HFF-Myc (cell line): Measurements from ENCODE around the gene DNALI1.
"Not testable (repeated sequence)": the region's sequence is repeated elsewhere in the genome, so short reads cannot be mapped to it uniquely, and the experiment has no call there.

Experiments used
- DNase-seq: peaks from one replicate; pipeline ENCODE4 v3.0.0-alpha.2; 2011; ENCODE audit warnings: low read depth; ENCODE audit errors: extremely low read depth
- H3K4me3 ChIP-seq: replicated peaks from 2 replicates; pipeline ENCODE4 v1.5.1; 2011; ENCODE audit warnings: low read depth, mild to moderate bottlenecking, control low read depth, low read length
- CTCF ChIP-seq: IDR thresholded peaks from 2 replicates; pipeline ENCODE4 v1.5.1; 2012; ENCODE audit warnings: mild to moderate bottlenecking, low read depth, low read length, control low read depth; ENCODE audit errors: missing control alignments

The DNALI1 gene

DNA sequence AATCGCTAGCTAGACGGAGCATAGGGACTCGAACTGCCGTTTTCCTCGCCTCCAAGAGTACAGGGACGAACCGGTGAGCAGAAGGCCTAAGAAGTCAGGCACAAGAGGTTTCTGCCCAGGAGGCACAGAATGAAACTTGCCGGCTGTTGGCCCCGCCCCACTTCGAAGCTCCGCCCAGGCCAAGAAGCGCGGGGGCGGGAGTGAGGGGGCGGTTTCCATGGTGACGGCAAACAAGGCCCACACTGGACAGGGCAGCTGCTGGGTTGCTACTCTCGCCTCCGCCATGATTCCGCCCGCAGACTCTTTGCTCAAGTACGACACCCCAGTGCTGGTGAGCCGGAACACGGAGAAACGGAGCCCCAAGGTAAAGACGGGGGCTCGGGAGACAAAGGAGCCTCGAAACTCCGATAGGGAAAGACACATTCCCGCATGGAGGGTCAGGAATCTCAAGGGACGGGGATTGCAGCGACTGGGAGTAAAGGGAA, at the start of gene DNALI1:
Gene DNALI1, plus strand, starts transcription at position 229 of the 485 bp plus-strand sequence. Its CDS starts 55 bp downstream, at position 284.
- TF ChIP-seq CTCF: no peak
- H3K4me3 ChIP-seq: peak within 1 kb of the TSS; percentile 45
- no peak for DNase-seq

- DNase-seq: peak; percentile 20
- no peak overlapping the region for H3K4me3 ChIP-seq
- TF ChIP-seq CTCF: peak; percentile 8
These were observed 47.6 kb upstream of the DNALI1 start for GRCh38 chr1:37509181-37509580.

DNA sequence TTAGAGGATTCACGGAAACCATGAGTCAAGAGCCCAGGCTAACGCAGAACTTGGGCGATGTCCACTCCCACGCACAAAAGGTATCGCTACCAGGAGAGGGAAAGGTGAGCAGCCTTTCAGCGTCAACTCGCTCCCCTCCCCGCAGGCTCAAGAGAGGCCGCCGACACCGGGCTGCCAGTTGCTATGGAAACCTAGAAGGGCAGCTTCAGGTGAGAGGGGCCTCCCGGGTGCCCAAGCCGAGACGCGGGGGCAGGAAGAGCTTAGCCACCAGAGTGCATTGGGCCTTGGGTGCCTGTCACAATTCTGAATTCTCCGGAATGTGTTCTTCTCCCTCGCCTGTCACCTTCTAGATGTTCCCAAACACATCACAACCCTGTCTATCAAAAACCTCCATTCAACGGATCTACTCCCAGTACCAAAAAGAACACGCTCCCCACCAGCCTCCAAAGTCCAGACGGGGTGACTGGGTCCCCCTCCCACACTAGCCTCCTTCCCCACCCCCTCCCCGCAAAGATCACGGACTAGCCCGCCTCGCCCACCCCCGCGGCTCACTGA, 42.9 kb upstream of the DNALI1 start:
- peak overlapping the region; percentile 61 for H3K4me3 ChIP-seq
- no peak for TF ChIP-seq CTCF
- no peak for DNase-seq

DNA sequence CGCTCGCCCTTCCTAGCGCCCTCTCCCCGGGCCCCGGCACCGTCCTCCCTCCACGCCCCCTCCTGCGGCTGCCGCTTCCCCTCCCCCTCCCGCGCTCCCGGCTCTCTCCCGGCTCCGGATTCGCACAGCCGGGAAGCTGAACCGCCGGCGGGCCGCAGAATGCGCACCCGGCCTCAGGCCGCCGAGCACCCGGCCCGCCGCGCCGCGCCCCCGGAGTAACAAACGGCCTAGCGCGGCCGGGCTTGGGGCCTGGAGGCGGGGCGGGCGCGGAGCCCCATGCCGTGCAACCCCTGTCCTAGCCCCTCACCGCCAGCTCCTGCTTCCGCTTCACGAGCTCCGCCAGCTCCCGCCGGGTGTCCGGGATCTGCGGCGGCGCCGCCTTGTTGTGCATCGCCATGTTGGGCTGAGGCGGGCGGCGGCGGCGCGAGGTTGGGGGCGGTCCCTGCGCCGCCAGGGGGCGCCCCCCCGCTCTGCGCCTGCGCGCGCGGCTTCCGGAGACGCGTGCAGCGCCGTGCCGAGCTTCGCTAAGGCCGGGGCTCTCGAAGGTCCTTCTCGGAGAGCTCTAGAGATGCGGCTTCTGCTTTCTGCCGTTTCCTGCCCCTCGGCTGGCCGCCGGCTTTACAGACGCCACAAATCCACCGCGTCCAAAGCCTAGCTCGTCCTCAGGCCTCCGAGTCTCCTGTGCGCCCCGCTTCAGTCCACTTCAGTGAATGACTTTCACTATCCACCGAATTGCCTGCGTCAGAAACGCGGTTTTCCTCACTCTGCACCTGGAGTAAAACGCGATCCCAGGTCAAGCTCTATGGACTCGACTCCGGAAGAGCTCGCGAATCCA, 42.2 kb upstream of the DNALI1 start, which contains the start of gene MEAF6:
Gene MEAF6, minus strand, starts transcription at position 417 of the 835 bp plus-strand sequence. Its CDS starts 20 bp downstream, at position 397.
- TF ChIP-seq CTCF: peak; percentile 45
- peak; percentile 37 for DNase-seq
- peak within 1 kb of the TSS; percentile 61 for H3K4me3 ChIP-seq

DNA sequence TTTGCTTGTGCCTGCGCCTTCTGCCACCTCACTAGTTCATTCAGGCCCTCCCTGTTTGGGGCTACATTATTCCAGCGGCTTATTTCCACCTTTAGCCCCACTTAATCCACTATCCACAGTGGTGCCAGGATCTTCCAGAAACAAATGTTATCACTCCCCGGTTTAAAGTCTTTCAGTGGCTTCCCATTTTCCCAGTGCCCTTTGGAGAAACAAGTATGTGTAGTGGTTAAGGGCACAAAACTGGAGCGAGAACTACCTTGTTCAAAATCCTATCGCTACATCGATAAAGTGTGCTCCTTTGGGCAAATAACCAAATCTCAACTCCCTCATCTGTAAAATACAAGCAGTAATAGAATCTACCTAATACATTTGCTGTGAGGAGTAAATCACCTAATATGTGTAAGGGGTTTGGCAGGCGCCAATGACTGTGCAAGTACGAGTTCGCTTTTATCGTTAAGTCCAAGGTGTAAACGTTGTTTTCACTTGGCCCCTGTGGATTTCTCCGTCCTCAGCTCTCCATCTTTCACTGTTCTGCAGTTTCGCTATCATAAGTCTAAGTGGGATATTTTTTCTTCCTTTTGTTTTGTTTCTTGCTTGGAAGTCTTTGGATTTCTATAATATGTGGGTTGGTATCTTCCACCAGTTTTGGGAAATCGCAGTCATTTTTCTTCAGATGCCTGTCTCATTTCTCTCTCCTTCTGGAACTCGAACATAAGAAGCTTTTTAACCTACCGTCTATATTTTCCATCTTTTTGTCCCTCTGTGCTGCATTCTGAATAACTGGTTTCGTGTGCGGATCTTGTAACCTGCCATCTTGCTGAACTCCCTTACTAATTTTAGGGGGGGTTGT, 41.3 kb upstream of the DNALI1 start:
- H3K4me3 ChIP-seq: peak overlapping the region; percentile 61
- no peak for DNase-seq
- no peak for TF ChIP-seq CTCF

DNA sequence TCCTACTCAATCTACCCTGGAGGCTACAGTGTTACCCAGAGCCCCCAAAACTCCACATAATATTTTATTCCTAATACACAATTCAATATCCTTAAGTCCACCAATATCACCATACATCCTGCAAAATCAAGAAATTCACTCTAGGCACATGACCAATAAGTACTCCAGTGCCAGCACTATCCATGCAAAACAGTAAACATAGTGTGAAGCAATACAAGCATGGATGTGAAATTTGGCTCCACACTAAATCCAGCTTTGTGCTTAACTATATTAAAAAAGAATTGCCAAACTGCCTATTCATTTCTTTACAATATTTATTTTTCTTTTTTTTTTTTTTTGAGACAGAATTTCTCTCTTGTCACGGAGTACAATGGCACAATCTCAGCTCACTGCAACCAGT, 39.2 kb upstream of the DNALI1 start:
- no peak overlapping the region for H3K4me3 ChIP-seq
- TF ChIP-seq CTCF: no peak
- DNase-seq: no peak

DNA sequence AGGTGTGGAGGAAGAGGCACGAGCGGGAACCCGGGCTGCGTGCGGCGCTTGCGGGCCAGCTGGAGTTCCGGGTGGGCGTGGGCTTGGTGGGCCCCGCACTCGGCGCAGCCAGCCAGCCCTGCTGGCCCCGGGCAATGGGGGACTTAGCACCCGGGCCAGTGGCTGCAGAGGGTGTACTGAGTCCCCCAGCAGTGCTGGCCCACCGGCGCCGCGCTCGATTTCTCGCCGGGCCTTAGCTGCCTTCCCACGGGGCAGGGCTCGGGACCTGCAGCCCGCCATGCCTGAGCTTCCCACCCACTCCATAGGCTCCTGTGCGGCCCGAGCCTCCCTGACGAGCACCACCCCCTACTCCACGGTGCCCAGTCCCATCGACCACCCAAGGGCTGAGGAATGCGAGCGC, 38.5 kb upstream of the DNALI1 start:
- DNase-seq, H3K4me3 ChIP-seq: not testable (repeated sequence)

GRCh38 chr1:37518929-37519328, 37.8 kb upstream of the DNALI1 start:
- DNase-seq, H3K4me3 ChIP-seq: not testable (repeated sequence)
